Kidney epithelial cell (primary cell): ENCODE results near the gene JAKMIP3. TPM values are rescaled to one million over a fixed set of nuclear protein-coding genes. Genes with fewer than 3 reads are reported as not detected.

Source experiments
- DNase-seq: peaks from one replicate; pipeline ENCODE4 v3.0.0-alpha.2; 2010; ENCODE audit warnings: low read depth
- H3K27me3 ChIP-seq: 2 replicates; pipeline ENCODE4 v1.6.0; 2011; ENCODE audit warnings: low read length; ENCODE audit not compliant: control insufficient read depth, insufficient read depth
- H3K36me3 ChIP-seq: 2 replicates; pipeline ENCODE4 v1.5.1; 2011; ENCODE audit warnings: low read length; ENCODE audit not compliant: control insufficient read depth, insufficient read depth
- H3K4me3 ChIP-seq: 2 replicates; pipeline ENCODE4 v1.5.1; 2011; ENCODE audit warnings: low read depth, mild to moderate bottlenecking, control low read depth, low read length
- CTCF ChIP-seq: IDR thresholded peaks from 2 replicates; pipeline ENCODE4 v1.5.1; 2011; ENCODE audit warnings: mild to moderate bottlenecking, moderate library complexity, low read length, control low read depth, inconsistent platforms; ENCODE audit not compliant: insufficient read depth, poor library complexity, severe bottlenecking
- total RNA-seq: library from RNA; depleted of rRNA; stranded (reverse); fragments of >200 nt; gene quantifications from 2 replicates; pipeline ENCODE4 v1.2.3, GENCODE V29; 2015

The JAKMIP3 gene
- total RNA-seq, 1 donor from 2014 or later, result not detected

GRCh38 chr10:132094581-132095234 lies 29.0 kb downstream of the JAKMIP3 start:
- H3K4me3 ChIP-seq, result no peak overlapping the region
- no peaks in the 10 kb centered on the region for H3K36me3 ChIP-seq
- H3K27me3 ChIP-seq, result no peaks in the 10 kb centered on the region
- no peak for TF ChIP-seq CTCF
- no peak for DNase-seq

- TF ChIP-seq CTCF, result no peak
- H3K36me3 ChIP-seq, result no peaks in the 10 kb centered on the region
- no peak overlapping the region for H3K4me3 ChIP-seq
- H3K27me3 ChIP-seq, result no peaks in the 10 kb centered on the region
- no peak for DNase-seq
Measured at GRCh38 chr10:132095403-132096113, 29.8 kb downstream of the JAKMIP3 start.

GRCh38 chr10:132096223-132096622 lies 30.5 kb downstream of the JAKMIP3 start:
- peak; percentile 31 for DNase-seq
- Histone ChIP-seq H3K27me3 (no peaks in the 10 kb centered on the region), H3K4me3 (no peak overlapping the region)

GRCh38 chr10:132096863-132097478 lies 31.2 kb downstream of the JAKMIP3 start:
- no peaks in the 10 kb centered on the region for H3K36me3 ChIP-seq
- no peak overlapping the region for H3K4me3 ChIP-seq
- DNase-seq, result no peak
- no peak for TF ChIP-seq CTCF
- H3K27me3 ChIP-seq, result no peaks in the 10 kb centered on the region

More at GRCh38 chr10:132096223-132096622, 30.5 kb downstream of the JAKMIP3 start:
- H3K36me3 ChIP-seq, result no peaks in the 10 kb centered on the region
- TF ChIP-seq CTCF, result no peak

- TF ChIP-seq CTCF, result no peak
- H3K27me3 ChIP-seq, result no peaks in the 10 kb centered on the region
- no peak for DNase-seq
Measured at GRCh38 chr10:132097609-132098377, 32.0 kb downstream of the JAKMIP3 start.

More at GRCh38 chr10:132097609-132098377, 32.0 kb downstream of the JAKMIP3 start:
- Histone ChIP-seq H3K4me3 (no peak overlapping the region), H3K36me3 (no peaks in the 10 kb centered on the region)
